ENCODE measurements around the gene KCNIP4. TPM values are rescaled to one million over a fixed set of nuclear protein-coding genes. Genes with fewer than 3 reads are reported as not detected.

The KCNIP4 gene
- total and polyA plus RNA-seq, 2 of the 4 experiments (the other 2 are of a cell fraction), result not detected

DNA sequence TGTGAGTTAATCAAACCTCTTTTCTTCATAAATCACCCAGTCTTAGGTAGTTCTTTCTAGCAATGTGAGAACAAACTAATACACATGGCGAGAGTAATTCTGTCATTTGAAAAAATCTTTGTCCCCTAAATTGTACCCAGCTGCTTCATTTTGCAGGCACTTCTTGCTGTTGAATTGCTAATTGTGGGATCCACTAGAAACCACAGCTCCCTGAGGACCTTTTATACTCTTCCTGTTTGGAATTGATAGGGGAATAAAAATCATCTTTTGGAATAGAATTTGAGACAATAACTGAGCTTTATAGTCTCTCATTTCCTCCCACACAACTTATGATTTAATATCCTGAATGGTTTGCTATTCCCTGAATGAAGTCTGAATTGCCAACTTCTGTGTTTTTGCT lies 1078.1 kb downstream of the KCNIP4 start:
- H2BK5ac ChIP-seq (ENCODE audit: low read depth, low read length, poor library complexity, severe bottlenecking), result no peak overlapping the region
- no peak overlapping the region for H4K5ac ChIP-seq (ENCODE audit: low read depth, low read length)
- H2AFZ ChIP-seq (replicated peaks; ENCODE audit: low read length, poor library complexity), result no peak overlapping the region
- H4K91ac ChIP-seq (ENCODE audit: insufficient read depth, low read depth, low read length), result no peak overlapping the region
- H2BK15ac ChIP-seq (ENCODE audit: low read depth, low read length), result no peak overlapping the region
- H4K8ac ChIP-seq (ENCODE audit: low read depth in 2 of 2, low read length in 2 of 2), result no peak overlapping the region
- H3K4me3 ChIP-seq (ENCODE audit: insufficient read depth, low read depth, low read length), result no peak overlapping the region
- ATAC-seq (ENCODE audit: low read depth) (no peak), DNase-seq (no peak)
- H4K20me1 ChIP-seq (ENCODE audit: insufficient read depth, low read length), result no peaks in the 10 kb centered on the region
- H2BK20ac ChIP-seq (ENCODE audit: low read depth, low read length), result no peak overlapping the region
- H3K18ac ChIP-seq (ENCODE audit: low read depth, low read length), result no peak overlapping the region
- H3K14ac ChIP-seq (replicated peaks; ENCODE audit: low read depth, low read length), result no peak overlapping the region
- TF ChIP-seq RCOR1 (IDR thresholded peaks at IDR 0.05; ENCODE audit: insufficient replicate concordance, low read length) (no peak), CHD1 (IDR thresholded peaks at IDR 0.05; ENCODE audit: low read depth, low read length) (no peak), MAZ (IDR thresholded peaks at IDR 0.05; ENCODE audit: borderline replicate concordance, low read depth, low read length) (no peak), POLR2A (IDR thresholded peaks at IDR 0.05; ENCODE audit: low read depth, low read length) (no peak)
- TF ChIP-seq, protein P1, sequence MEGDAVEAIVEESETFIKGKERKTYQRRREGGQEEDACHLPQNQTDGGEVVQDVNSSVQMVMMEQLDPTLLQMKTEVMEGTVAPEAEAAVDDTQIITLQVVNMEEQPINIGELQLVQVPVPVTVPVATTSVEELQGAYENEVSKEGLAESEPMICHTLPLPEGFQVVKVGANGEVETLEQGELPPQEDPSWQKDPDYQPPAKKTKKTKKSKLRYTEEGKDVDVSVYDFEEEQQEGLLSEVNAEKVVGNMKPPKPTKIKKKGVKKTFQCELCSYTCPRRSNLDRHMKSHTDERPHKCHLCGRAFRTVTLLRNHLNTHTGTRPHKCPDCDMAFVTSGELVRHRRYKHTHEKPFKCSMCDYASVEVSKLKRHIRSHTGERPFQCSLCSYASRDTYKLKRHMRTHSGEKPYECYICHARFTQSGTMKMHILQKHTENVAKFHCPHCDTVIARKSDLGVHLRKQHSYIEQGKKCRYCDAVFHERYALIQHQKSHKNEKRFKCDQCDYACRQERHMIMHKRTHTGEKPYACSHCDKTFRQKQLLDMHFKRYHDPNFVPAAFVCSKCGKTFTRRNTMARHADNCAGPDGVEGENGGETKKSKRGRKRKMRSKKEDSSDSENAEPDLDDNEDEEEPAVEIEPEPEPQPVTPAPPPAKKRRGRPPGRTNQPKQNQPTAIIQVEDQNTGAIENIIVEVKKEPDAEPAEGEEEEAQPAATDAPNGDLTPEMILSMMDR (conservative IDR thresholded peaks at IDR 0.05; ENCODE audit: low read depth, low read length), result no peak
- TF ChIP-seq, protein P2, sequence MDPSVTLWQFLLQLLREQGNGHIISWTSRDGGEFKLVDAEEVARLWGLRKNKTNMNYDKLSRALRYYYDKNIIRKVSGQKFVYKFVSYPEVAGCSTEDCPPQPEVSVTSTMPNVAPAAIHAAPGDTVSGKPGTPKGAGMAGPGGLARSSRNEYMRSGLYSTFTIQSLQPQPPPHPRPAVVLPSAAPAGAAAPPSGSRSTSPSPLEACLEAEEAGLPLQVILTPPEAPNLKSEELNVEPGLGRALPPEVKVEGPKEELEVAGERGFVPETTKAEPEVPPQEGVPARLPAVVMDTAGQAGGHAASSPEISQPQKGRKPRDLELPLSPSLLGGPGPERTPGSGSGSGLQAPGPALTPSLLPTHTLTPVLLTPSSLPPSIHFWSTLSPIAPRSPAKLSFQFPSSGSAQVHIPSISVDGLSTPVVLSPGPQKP (IDR thresholded peaks at IDR 0.05; ENCODE audit: borderline replicate concordance, low read depth, low read length), result no peak
- TF ChIP-seq, protein P3, sequence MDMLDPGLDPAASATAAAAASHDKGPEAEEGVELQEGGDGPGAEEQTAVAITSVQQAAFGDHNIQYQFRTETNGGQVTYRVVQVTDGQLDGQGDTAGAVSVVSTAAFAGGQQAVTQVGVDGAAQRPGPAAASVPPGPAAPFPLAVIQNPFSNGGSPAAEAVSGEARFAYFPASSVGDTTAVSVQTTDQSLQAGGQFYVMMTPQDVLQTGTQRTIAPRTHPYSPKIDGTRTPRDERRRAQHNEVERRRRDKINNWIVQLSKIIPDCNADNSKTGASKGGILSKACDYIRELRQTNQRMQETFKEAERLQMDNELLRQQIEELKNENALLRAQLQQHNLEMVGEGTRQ (IDR thresholded peaks at IDR 0.05; ENCODE audit: low read depth, low read length), result no peak
- CTCF ChIA-PET, result no interaction called here
- H3K27ac ChIP-seq (ENCODE audit: insufficient read depth, low read length), result no peak overlapping the region
- POLR2A ChIA-PET (ENCODE audit: unreplicated experiment), result no interaction called here
- no peak overlapping the region for H2BK120ac ChIP-seq (ENCODE audit: low read depth, low read length)
- no peak overlapping the region for H3K4me2 ChIP-seq (ENCODE audit: low read depth, low read length)
- WGBS, 2 experiments (ENCODE audit: extremely low coverage in 2 of 2, insufficient read length in 1 of 2), result no CpG with 5 or more reads among the region's 1 CpG
- H3K9me3 ChIP-seq (ENCODE audit: control insufficient read depth, insufficient read depth, low read length), result peaks cover 1% of the 10 kb centered on the region; the same call in 1 of the 2 replicates
- no peak overlapping the region for H3K56ac ChIP-seq (ENCODE audit: extremely low read depth, insufficient read depth, low read length)
- no peak overlapping the region for H2AK9ac ChIP-seq (replicated peaks; ENCODE audit: low read depth, low read length, poor library complexity)
- dilution Hi-C loops (cut with HindIII; ENCODE audit: low sequenced_read_pairs, unreplicated experiment), result no loop called here
- intact Hi-C loops (cut with micrococcal nuclease), result no loop called here
- no peaks in the 10 kb centered on the region for H3K36me3 ChIP-seq (ENCODE audit: control insufficient read depth, insufficient read depth, low read length)
- H3K4me1 ChIP-seq (ENCODE audit: control insufficient read depth, insufficient read depth, low read length), result no peaks in the 10 kb centered on the region
- H3K4ac ChIP-seq (ENCODE audit: low read depth, low read length), result no peak overlapping the region
- no peaks in the 10 kb centered on the region for H3K9me1 ChIP-seq (ENCODE audit: insufficient read depth, low read length)
- no TSS peak for BruUV-seq (replicated peaks)
- in situ Hi-C loops (cut with MboI; ENCODE audit: low sequenced_read_pairs), result no loop called here
- no peaks in the 10 kb centered on the region for H3K27me3 ChIP-seq (ENCODE audit: control insufficient read depth, insufficient read depth, low read length)
- no peaks in the 10 kb centered on the region for H3K79me1 ChIP-seq (ENCODE audit: low read depth in 1 of 2, low read length in 2 of 2)
- H3K9ac ChIP-seq (ENCODE audit: low read depth, low read length), result no peak overlapping the region
- no peak overlapping the region for H3K23ac ChIP-seq (ENCODE audit: low read depth, low read length)
- no peak overlapping the region for H2AK5ac ChIP-seq (ENCODE audit: low read depth, low read length)
